ENCODE data around the gene SNX33.
A peak's percentile ranks its signal among the peaks of the same experiment; 100 is the strongest.
"Not testable (repeated sequence)": the region's sequence is repeated elsewhere in the genome, so short reads cannot be mapped to it uniquely, and the experiment has no call there.

The SNX33 gene

DNA sequence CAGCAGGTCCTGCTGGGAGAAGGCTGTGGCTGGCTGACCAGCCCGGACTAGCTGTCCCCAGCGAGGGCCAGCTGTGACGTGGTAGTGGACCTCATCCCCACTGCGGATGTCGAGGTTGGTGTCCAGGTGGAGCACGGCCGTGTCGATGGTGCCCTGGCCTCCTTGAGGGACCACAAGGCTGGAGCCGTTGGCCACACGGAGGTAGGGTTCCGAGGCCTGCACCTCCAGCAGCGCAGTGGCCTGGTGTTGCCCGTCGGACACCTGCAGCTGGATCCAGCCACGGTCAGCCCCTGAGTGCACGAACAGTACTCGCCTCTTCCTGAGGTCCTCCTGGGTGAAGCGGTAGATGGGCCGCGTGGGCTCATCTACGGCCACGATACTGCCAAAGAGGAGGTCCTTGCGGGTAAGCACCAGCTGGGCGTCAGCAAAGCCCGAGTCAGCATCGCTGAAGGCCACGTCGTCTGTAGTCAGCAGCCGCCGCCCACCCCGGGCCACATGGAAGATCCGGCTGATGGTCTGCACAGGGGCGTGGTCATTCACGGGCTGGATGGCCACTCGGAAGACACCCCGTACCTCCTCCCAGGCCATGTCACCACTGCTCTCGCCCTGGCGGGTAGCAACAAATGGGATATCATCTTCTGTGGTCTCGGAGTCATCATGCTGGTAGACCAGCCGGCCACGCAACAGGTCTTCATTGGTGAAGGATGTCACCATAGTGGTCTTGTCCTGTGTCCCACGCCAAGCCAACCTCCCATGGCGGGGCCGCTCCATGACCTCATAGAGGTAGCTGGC, 40.0 kb downstream of the SNX33 start:
- no peak overlapping the region for H3K4me3 ChIP-seq (ENCODE audit: low read length)
- no peak for DNase-seq (ENCODE audit: low read depth)
- no peak for TF ChIP-seq CTCF (conservative IDR thresholded peaks at IDR 0.05; ENCODE audit: low read depth, low read length)

GRCh38 chr15:75688278-75688557, 40.5 kb downstream of the SNX33 start:
- DNase-seq (ENCODE audit: low read depth) = no peak
- no peak for TF ChIP-seq CTCF (conservative IDR thresholded peaks at IDR 0.05; ENCODE audit: low read depth, low read length)
- H3K4me3 ChIP-seq (ENCODE audit: low read length) = no peak overlapping the region

DNA sequence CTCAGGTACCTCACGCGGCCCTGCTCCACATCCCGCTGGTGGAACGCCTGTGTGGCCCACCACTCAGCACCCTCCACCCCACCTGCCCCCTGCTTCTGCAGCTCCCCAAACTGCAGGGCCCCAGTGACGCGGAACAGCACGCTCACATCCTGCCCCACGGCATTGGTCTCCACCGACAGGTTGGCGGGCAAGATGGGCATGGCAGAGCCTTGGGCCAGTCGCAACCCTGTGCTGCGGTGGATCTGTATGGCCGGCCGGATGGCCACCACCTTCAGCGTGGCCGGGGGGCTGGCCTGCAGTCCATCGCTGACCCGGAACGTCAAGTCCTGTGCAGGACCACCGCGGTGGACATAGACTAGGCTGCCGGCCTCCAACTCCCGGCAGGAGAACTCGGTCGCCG, 41.1 kb downstream of the SNX33 start:
- no peak overlapping the region for H3K4me3 ChIP-seq (ENCODE audit: low read length)
- TF ChIP-seq CTCF (conservative IDR thresholded peaks at IDR 0.05; ENCODE audit: low read depth, low read length) = no peak
- DNase-seq (ENCODE audit: low read depth) = no peak

GRCh38 chr15:75689429-75689828, 41.7 kb downstream of the SNX33 start:
- DNase-seq (ENCODE audit: low read depth); H3K4me3 ChIP-seq (ENCODE audit: low read length): not testable (repeated sequence)

GRCh38 chr15:75692311-75692710, 44.6 kb downstream of the SNX33 start:
- DNase-seq (ENCODE audit: low read depth); H3K4me3 ChIP-seq (ENCODE audit: low read length): not testable (repeated sequence)

DNA sequence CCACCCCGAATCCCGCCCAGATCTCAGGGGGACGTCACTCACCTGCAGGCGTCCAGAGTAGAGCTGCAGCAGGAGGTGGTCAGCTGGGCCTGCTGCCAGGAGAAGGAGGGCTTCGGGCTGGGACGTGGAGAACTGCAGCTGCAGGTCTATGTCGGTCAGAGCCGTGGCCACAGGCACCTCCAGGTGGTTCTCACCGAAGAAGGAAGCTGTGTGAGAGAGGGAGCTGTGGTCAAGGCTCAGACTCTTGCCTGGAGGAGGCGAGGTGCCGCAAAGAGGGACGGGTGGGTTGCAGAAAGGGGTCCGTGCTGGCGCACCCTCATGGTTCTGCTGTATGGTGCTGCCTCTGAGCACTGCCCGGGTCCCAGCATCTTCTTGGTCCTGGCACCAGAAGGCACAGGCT, 45.3 kb downstream of the SNX33 start:
- not testable (repeated sequence) for DNase-seq (ENCODE audit: low read depth); H3K4me3 ChIP-seq (ENCODE audit: low read length)

DNA sequence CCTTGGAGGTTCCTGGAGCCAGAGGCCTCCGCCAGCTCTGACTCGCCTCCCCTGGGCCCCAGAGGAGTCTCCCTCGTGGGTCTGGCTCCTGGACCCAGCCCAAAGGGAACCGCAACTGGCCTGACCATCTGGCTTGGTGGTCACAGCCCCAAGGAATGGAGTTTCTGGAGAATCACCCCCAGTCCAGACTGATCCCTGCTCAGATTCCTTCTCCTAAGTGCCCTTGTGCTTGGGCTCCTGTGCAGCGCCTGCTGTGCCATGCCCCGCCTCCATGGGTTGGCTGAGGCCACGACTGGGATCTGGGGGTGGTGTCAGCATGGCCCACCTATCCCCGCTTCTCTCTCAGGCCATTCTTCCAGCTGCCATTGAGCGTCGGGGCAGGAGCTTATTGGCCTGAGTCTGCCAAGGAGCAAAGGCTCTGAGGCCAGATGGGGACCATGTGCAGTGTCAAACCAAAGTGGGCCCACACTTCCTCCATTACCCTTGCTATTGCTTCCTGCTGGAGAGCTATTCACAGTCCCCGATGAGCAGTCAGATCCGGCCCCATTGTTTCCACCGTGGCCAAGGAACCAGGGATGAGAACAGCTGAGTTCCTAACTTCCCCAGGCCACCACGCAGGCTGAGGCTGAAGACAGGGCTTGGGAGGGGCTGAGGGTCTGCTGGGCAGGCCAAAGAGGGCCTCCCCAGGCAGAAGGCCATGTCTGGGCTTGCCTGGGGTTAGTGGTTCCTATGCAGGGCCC, 46.0 kb downstream of the SNX33 start:
- DNase-seq (ENCODE audit: low read depth) = no peak
- TF ChIP-seq CTCF (conservative IDR thresholded peaks at IDR 0.05; ENCODE audit: low read depth, low read length) = no peak
- no peak overlapping the region for H3K4me3 ChIP-seq (ENCODE audit: low read length)

DNA sequence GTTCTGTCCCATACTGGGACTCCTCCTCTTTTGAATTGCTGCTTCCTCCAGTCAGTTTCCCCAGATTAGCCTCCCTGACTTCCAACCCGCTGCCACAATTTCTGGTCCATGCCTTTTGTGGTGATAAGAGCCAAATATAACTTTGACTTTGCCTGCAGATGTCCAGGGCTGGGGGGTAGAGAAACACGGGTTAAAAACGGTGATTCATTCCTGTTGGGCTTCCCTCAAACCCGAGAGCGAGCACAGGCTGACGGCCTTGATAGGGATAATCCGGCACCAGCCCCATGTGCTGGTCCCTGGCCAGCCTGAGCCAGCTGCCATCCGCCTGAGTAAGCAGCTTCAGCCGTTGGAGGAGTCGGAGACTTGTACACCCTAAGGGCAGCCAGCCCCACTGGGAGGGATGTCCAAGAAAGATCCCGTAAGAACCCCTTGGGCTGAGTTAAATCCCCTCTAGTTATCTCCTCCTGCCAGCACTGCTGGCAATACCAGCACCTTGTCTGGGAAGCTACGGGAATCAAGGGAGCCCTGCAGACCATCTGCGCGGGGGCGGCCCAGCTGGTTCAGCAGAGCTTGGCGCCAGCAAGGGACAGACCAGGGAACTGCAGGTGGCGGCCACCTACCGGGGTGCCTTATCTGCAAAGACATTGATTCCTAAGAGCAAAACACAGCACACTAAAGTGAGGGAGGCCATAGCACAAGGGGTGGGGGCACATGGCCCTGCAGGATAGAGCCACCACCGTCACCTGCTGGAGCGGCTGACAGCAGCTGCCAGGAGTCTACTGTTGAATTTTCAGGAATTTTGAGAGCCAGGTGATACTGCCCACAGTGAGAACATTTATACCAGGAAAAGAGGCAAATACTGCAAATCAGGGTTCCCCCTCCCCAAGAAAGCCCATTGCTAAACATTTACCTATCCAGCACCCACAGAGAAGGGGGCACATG, 46.8 kb downstream of the SNX33 start:
- peak; percentile 59 for TF ChIP-seq CTCF (conservative IDR thresholded peaks at IDR 0.05; ENCODE audit: low read depth, low read length)
- peak overlapping the region; percentile 13 for H3K4me3 ChIP-seq (ENCODE audit: low read length)
- DNase-seq (ENCODE audit: low read depth) = peak; percentile 97
